Ramos (cell line): ENCODE results near the gene TRIM15.

Source experiments
- in situ Hi-C: fragments of 300-500 bp; cut with MboI; formaldehyde crosslinking; loops from one replicate; pipeline ENCODE4 v1.14.3; 2022; ENCODE audit warnings: low sequenced_read_pairs; ENCODE audit not compliant: unreplicated experiment

The TRIM15 gene

DNA sequence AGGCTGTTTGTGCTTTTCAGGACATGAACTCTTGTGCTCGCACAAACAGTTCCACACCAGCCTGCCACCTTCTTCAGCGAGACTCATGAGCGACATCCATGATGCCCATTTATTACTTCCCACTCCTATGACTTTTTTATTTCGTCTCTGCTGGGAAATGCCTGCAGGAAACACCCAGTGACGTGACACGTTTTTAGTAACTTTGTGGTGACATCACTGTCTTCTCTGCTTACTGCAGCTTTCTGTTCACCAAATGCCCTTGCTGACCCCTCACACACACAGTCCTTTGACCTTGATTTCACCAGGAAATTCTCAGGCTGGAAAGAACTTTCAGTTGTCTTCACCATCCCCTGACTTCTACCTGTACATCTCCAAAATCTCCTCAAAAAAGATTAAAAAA, 18.5 kb upstream of the TRIM15 start:
- in situ Hi-C loops, result no loop called here

GRCh38 chr6:30145818-30146217, 17.5 kb upstream of the TRIM15 start:
- in situ Hi-C loops, result no loop called here

DNA sequence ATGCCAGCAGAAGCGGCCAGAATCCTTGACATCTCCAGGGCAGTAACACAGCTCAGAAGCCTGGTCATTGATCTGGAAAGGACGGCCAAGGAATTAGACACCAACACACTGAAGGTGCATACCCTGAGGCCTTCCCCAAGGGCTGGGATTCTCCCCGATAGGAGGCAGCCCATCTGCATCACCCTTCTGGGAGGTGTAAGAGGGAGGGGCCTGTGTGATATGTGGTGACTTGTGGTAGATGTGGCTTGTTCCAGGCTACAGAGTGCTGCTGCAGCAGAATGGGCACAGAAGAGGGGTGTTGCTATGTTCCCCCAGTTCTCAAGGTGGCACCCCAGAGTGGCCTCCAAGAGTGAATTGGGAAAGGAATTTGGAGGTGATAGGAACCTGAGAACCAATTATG, 16.2 kb upstream of the TRIM15 start:
- in situ Hi-C loops, result no loop called here

- in situ Hi-C loops, result no loop called here
Measured at GRCh38 chr6:30149234-30149633, 14.1 kb upstream of the TRIM15 start.

- in situ Hi-C loops, result no loop called here
Measured at GRCh38 chr6:30149858-30150550, 13.3 kb upstream of the TRIM15 start.

DNA sequence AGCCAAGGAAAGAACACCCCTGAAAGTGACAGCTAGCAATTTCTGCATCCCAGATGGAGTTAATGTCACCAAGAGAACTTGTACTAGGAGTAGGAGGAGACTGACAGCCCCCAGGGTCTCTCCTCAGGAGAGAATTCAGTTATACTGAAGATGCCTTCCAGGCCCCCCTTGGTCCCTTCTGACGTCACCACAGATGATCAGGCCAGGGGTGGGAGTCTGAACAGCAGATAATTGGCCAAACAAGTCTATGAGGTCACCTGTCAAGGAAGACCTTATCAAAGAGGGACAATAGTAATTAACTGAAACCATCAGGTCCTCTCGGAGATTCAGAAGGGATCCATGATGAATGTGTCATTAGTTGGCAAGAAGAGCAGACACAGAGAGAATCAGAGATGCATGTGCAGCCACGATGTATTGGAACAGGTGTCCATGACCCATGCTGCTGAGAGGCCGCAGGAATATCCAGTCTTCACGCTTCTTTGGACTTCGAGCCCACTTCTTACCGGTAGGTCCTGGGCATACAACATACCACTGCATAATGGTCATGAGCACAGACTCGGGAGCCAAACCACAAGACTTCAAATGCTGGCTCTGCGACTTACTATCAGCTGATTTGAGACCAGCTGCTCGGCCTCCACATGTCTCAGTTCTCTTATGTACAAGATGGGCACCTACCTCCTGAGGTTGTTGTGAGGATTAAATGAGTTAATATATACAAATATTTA, 12.5 kb upstream of the TRIM15 start:
- in situ Hi-C loops, result no loop called here

DNA sequence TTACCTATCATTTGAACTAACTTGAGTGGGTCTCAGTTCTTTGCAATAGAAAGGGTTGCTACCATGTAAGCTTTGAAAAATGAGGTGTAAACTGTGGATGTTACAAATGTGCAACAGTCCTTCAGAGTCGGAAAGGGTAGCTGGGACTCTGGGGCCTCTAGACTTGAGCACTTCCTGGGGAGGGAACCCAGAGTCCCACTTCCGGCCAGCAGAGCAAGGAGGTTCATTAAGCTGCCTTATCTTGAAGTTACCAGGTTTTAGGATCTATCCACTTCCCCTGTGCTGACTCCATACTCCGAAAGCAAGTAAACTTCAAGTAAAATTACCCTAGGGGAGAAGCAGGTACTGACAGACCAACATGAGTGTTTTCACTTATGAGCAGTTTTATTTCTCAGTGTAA, 11.8 kb upstream of the TRIM15 start:
- in situ Hi-C loops, result no loop called here

DNA sequence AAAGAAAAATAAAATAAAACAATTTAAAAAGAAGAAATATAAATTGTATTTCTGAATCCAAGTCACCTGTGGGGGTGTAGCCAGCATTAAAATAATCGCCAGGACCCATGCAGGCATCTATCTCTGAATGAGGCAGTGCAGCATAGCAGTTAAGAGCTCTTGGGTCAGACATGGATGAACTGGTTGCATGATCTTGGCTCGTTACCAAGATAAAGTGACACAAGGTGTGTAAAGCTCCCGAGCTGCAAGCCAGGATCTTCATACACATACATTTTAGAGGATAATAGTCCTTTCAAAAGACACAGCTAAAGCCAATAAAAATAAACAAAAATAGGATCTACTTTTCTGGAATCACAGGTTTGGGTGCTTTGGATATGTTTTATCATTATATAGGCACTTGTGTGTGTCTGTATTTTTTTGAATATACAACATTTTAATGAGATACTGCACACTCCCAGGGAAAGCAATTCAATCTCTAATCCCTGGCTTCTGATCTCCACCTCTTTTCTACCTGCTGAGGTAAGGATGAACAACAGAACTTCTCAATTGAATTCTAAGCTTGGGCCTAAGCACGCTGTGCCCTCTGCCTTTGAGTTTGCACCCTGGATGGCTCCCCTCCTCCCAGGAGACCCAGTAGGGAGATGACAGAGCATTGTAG, 11.2 kb upstream of the TRIM15 start:
- in situ Hi-C loops, result no loop called here

- in situ Hi-C loops, result no loop called here
Measured at GRCh38 chr6:30152910-30153610, 10.3 kb upstream of the TRIM15 start.

GRCh38 chr6:30154061-30154460, 9.3 kb upstream of the TRIM15 start:
- in situ Hi-C loops, result no loop called here

- in situ Hi-C loops, result no loop called here
Measured at GRCh38 chr6:30154709-30155519, 8.4 kb upstream of the TRIM15 start.

DNA sequence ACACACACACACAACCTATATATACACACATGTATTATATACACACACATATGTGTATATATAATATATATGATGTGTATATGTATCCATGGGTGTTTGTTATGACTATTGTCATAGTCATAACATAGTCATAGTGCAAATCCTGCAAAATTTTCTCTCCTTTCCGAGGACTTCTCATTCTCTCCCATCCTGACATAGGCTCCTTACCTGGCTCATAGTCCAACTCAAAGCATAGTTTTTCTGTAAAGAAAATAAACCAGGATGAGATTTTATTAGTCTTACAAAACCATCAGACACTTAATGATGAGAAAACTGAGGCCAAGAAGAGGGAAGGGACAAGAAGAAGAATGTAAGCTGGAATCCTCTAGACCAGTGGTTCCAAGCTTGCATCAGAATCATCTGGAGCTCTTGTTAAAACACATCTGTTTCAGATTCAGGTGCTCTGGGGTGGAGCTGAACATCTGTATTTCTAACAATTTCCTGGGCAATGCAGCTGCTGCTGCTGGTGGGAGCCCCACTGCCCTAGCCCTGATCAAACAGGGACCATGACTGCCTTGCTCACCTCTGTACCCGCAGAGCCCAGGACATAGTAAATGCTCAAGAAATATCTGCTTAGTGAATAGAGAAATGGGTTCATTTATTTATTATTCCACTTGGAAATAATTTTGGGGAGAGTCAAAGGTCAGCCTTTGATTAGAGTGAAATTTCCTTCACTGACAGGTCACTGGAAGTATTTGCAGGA, 7.7 kb upstream of the TRIM15 start:
- in situ Hi-C loops, result no loop called here

DNA sequence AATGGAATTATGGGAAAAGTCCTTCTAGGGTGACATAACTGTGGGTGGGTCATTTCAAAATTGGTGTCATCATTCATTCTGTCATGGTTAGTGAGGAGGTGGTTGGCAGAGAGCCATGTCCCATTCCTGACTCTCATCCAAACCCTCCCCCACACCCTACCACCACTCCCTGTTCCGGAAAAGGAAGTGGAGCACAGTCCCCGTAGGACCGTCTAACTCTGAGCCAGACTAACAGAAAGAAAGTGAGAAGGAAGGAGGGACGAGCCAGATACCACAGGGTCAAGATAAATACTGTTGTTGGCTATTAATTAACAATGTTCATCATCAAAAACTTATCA, 7.1 kb upstream of the TRIM15 start:
- in situ Hi-C loops, result no loop called here

GRCh38 chr6:30156774-30157173, 6.6 kb upstream of the TRIM15 start:
- in situ Hi-C loops, result no loop called here

- in situ Hi-C loops, result no loop called here
Measured at GRCh38 chr6:30157581-30157980, 5.8 kb upstream of the TRIM15 start.

- in situ Hi-C loops, result no loop called here
Measured at GRCh38 chr6:30157999-30158398, 5.3 kb upstream of the TRIM15 start.

GRCh38 chr6:30158475-30159040, 4.8 kb upstream of the TRIM15 start:
- in situ Hi-C loops, result no loop called here

- in situ Hi-C loops, result no loop called here
Measured at GRCh38 chr6:30160008-30160784, 3.1 kb upstream of the TRIM15 start.
